Measurements from ENCODE around the gene TMEM26. TPM values are rescaled to one million over a fixed set of nuclear protein-coding genes. Genes with fewer than 3 reads are reported as not detected.
A peak's percentile ranks its signal among the peaks of the same experiment; 100 is the strongest.

Gene TMEM26
- total RNA-seq = 0.67 TPM
- long read RNA-seq = 0 reads

GRCh38 chr10:61452655-61453641, at the start of gene TMEM26:
Gene TMEM26 (minus strand): TSS chr10:61453381. CDS start chr10:61453081, 300 bp downstream.
- intact Hi-C loops (cut with micrococcal nuclease) = no loop called here
- DNase-seq = peak; percentile 42
- ATAC-seq = peak; percentile 34

- intact Hi-C loops (cut with micrococcal nuclease) = no loop called here
- ATAC-seq = no peak
- DNase-seq = no peak
Measured at GRCh38 chr10:61500460-61500859, 47.3 kb upstream of the TMEM26 start.

- intact Hi-C loops (cut with micrococcal nuclease) = no loop called here
Measured at GRCh38 chr10:61492364-61492995, 39.3 kb upstream of the TMEM26 start.

GRCh38 chr10:61487506-61487905, 34.3 kb upstream of the TMEM26 start:
- intact Hi-C loops (cut with micrococcal nuclease) = no loop called here
- DNase-seq = no peak
- no peak for ATAC-seq

More at GRCh38 chr10:61492364-61492995, 39.3 kb upstream of the TMEM26 start:
- DNase-seq = no peak
- no peak for ATAC-seq

GRCh38 chr10:61486738-61487396, 33.7 kb upstream of the TMEM26 start:
- DNase-seq (no peak), ATAC-seq (no peak)
- intact Hi-C loops (cut with micrococcal nuclease) = no loop called here

GRCh38 chr10:61486251-61486650, 33.1 kb upstream of the TMEM26 start:
- intact Hi-C loops (cut with micrococcal nuclease) = no loop called here
- DNase-seq (no peak), ATAC-seq (no peak)

- no peak for DNase-seq
- intact Hi-C loops (cut with micrococcal nuclease) = no loop called here
- no peak for ATAC-seq
Measured at GRCh38 chr10:61481597-61481996, 28.4 kb upstream of the TMEM26 start.

- DNase-seq (no peak), ATAC-seq (no peak)
- intact Hi-C loops (cut with micrococcal nuclease) = no loop called here
Measured at GRCh38 chr10:61480208-61480607, 27.0 kb upstream of the TMEM26 start.

- ATAC-seq = no peak
- intact Hi-C loops (cut with micrococcal nuclease) = no loop called here
Measured at GRCh38 chr10:61478621-61479312, 25.6 kb upstream of the TMEM26 start.

GRCh38 chr10:61477451-61477850, 24.3 kb upstream of the TMEM26 start:
- intact Hi-C loops (cut with micrococcal nuclease) = no loop called here
- no peak for ATAC-seq

More at GRCh38 chr10:61478621-61479312, 25.6 kb upstream of the TMEM26 start:
- DNase-seq = no peak

GRCh38 chr10:61476529-61476928, 23.3 kb upstream of the TMEM26 start:
- intact Hi-C loops (cut with micrococcal nuclease) = no loop called here
- DNase-seq (no peak), ATAC-seq (no peak)

More at GRCh38 chr10:61477451-61477850, 24.3 kb upstream of the TMEM26 start:
- DNase-seq = no peak

GRCh38 chr10:61475449-61475873, 22.3 kb upstream of the TMEM26 start:
- DNase-seq (no peak), ATAC-seq (no peak)
- intact Hi-C loops (cut with micrococcal nuclease) = no loop called here

GRCh38 chr10:61472090-61472674, 19.0 kb upstream of the TMEM26 start:
- DNase-seq (no peak), ATAC-seq (peak; percentile 18)
- intact Hi-C loops (cut with micrococcal nuclease) = no loop called here

- no peak for ATAC-seq
- DNase-seq = no peak
- intact Hi-C loops (cut with micrococcal nuclease) = no loop called here
Measured at GRCh38 chr10:61471491-61471890, 18.3 kb upstream of the TMEM26 start.

GRCh38 chr10:61470740-61471139, 17.6 kb upstream of the TMEM26 start:
- no peak for DNase-seq
- ATAC-seq = no peak
- intact Hi-C loops (cut with micrococcal nuclease) = no loop called here

GRCh38 chr10:61465901-61466632, 12.9 kb upstream of the TMEM26 start:
- DNase-seq (no peak), ATAC-seq (no peak)
- intact Hi-C loops (cut with micrococcal nuclease) = no loop called here

- no peak for ATAC-seq
- intact Hi-C loops (cut with micrococcal nuclease) = no loop called here
- no peak for DNase-seq
Measured at GRCh38 chr10:61465171-61465496, 12.0 kb upstream of the TMEM26 start.

GRCh38 chr10:61464461-61465170, 11.4 kb upstream of the TMEM26 start:
- ATAC-seq (no peak), DNase-seq (no peak)
- intact Hi-C loops (cut with micrococcal nuclease) = no loop called here

All from left ventricle myocardium superior (tissue), 1 donor.